ENCODE measurements around the gene EPN1.

- TF ChIP-seq JUND (IDR thresholded peaks at IDR 0.05; ENCODE audit: low read length) = no peak
- TF ChIP-seq PHF8 (conservative IDR thresholded peaks at IDR 0.05; ENCODE audit: low read depth, low read length) = no peak
- TF ChIP-seq JUN (IDR thresholded peaks at IDR 0.05; ENCODE audit: low read depth, low read length) = no peak
- no peak for TF ChIP-seq SIN3A (conservative IDR thresholded peaks at IDR 0.05 in 1 of 2, IDR thresholded peaks at IDR 0.05 in 1 of 2; ENCODE audit: low read depth in 1 of 2, low read length in 2 of 2)
- no peak for TF ChIP-seq GTF2F1 (IDR thresholded peaks at IDR 0.05; ENCODE audit: borderline replicate concordance, low read depth, low read length)
- no peak for TF ChIP-seq CTCF (IDR thresholded peaks at IDR 0.05; ENCODE audit: control extremely low read depth in 1 of 3, insufficient read depth in 1 of 3, low read depth in 1 of 3, low read length in 3 of 3)
- no peak for TF ChIP-seq EP300 (IDR thresholded peaks at IDR 0.05; ENCODE audit: borderline replicate concordance in 1 of 2, low read depth in 2 of 2, low read length in 2 of 2)
- no peak for TF ChIP-seq EGR1 (IDR thresholded peaks at IDR 0.05; ENCODE audit: borderline replicate concordance, low read depth, low read length)
- TF ChIP-seq BRCA1 (IDR thresholded peaks at IDR 0.05; ENCODE audit: low read depth, low read length) = no peak
These were observed 45.8 kb downstream of the EPN1 start for GRCh38 chr19:55720801-55721200.

Measured in H1 (cell line).